GM23338 (cell line): ENCODE measurements around the gene DGKB. TPM values are rescaled to one million over a fixed set of nuclear protein-coding genes. Genes with fewer than 3 reads are reported as not detected.

ENCODE experiments used
- ATAC-seq: fragments of 200-7000 bp; cut with Tn5 transposase; 3 replicates; pipeline ENCODE4 v1.9.1; 2020
- DNase-seq: peaks from one replicate; pipeline ENCODE4 v3.0.0-alpha.2; 2015; ENCODE audit warnings: low spot score
- H2AFZ ChIP-seq: fragments of 200-600 bp; sonication (generic); 2 replicates; pipeline ENCODE4 v1.8.0; 2016; ENCODE audit warnings: antibody characterized with exemption, mild to moderate bottlenecking, moderate library complexity
- H3F3A ChIP-seq: fragments of 200-600 bp; sonication (generic); replicated peaks from 2 replicates; pipeline ENCODE4 v1.8.0; 2017; ENCODE audit warnings: antibody characterized with exemption, mixed run types, low read depth
- H3K27ac ChIP-seq: fragments of 200-600 bp; sonication (generic); 2 replicates; pipeline ENCODE4 v1.6.1; 2016; ENCODE audit warnings: low read depth
- H3K27me3 ChIP-seq: fragments of 200-600 bp; sonication (generic); 2 replicates; pipeline ENCODE4 v1.8.0; 2016; ENCODE audit warnings: mild to moderate bottlenecking, mixed run types, moderate library complexity; ENCODE audit not compliant: insufficient read depth
- H3K36me3 ChIP-seq: fragments of 200-600 bp; sonication (generic); 2 replicates; pipeline ENCODE4 v1.8.0; 2016; ENCODE audit warnings: mild to moderate bottlenecking; ENCODE audit not compliant: insufficient read depth
- H3K4me1 ChIP-seq: fragments of 200-600 bp; sonication (generic); 2 replicates; pipeline ENCODE4 v1.8.0; 2016; ENCODE audit warnings: mild to moderate bottlenecking, moderate library complexity; ENCODE audit not compliant: insufficient read depth
- H3K4me2 ChIP-seq: fragments of 200-600 bp; sonication (generic); 2 replicates; pipeline ENCODE4 v1.7.1; 2017; ENCODE audit warnings: mixed run types
- H3K4me3 ChIP-seq: fragments of 200-600 bp; sonication (generic); 2 replicates; pipeline ENCODE4 v1.6.1; 2016; ENCODE audit warnings: mixed run types
- H3K79me2 ChIP-seq: fragments of 200-600 bp; sonication (generic); replicated peaks from 2 replicates; pipeline ENCODE4 v1.8.0; 2017; ENCODE audit warnings: mild to moderate bottlenecking; ENCODE audit not compliant: insufficient read depth
- H3K9me2 ChIP-seq: fragments of 200-600 bp; sonication (generic); 2 replicates; pipeline ENCODE4 v1.8.0; 2017; ENCODE audit not compliant: insufficient read depth
- H4K20me1 ChIP-seq: fragments of 200-600 bp; sonication (generic); replicated peaks from 2 replicates; pipeline ENCODE4 v1.8.0; 2017; ENCODE audit warnings: mild to moderate bottlenecking; ENCODE audit not compliant: insufficient read depth
- H3K27ac Mint-ChIP-seq: 2 replicates; pipeline ENCODE4 v1.8.0; 2020; ENCODE audit warnings: inconsistent platforms, mild to moderate bottlenecking, moderate library complexity, mixed read lengths
- H3K27me3 Mint-ChIP-seq: 3 replicates; pipeline ENCODE4 v1.8.0; 2022; ENCODE audit warnings: low read depth, mild to moderate bottlenecking, moderate library complexity, mixed read lengths, inconsistent platforms; ENCODE audit not compliant: insufficient read depth, poor library complexity
- H3K36me3 Mint-ChIP-seq: 3 replicates; pipeline ENCODE4 v1.8.0; 2021; ENCODE audit warnings: low read depth, mild to moderate bottlenecking, inconsistent platforms, moderate library complexity, mixed read lengths
- H3K4me1 Mint-ChIP-seq: 3 replicates; pipeline ENCODE4 v1.8.0; 2020; ENCODE audit warnings: mild to moderate bottlenecking, inconsistent platforms, mixed read lengths
- H3K4me3 Mint-ChIP-seq: 3 replicates; pipeline ENCODE4 v1.8.0; 2021; ENCODE audit warnings: moderate library complexity, mild to moderate bottlenecking, inconsistent platforms, mixed read lengths
- H3K9me3 Mint-ChIP-seq: 3 replicates; pipeline ENCODE4 v1.8.0; 2020; ENCODE audit warnings: moderate library complexity, mild to moderate bottlenecking, inconsistent platforms, mixed read lengths
- EZH2phosphoT487 ChIP-seq: fragments of 200-600 bp; sonication (generic); IDR thresholded peaks from one replicate; pipeline ENCODE4 v1.8.1; 2018; ENCODE audit warnings: antibody characterized with exemption; ENCODE audit not compliant: unreplicated experiment
- JUNB ChIP-seq: IDR thresholded peaks from one replicate; pipeline ENCODE4 v1.6.1; 2016; ENCODE audit warnings: antibody characterized with exemption; ENCODE audit not compliant: unreplicated experiment
- STAT1 ChIP-seq: IDR thresholded peaks from one replicate; pipeline ENCODE4 v1.6.1; 2016; ENCODE audit warnings: antibody characterized with exemption; ENCODE audit not compliant: unreplicated experiment
- ZNF331 ChIP-seq: fragments of 250-450 bp; sonication (Bioruptor Pico); IDR thresholded peaks from 2 replicates; pipeline ENCODE4 v1.5.0; 2020; ENCODE audit warnings: low read depth, mild to moderate bottlenecking, moderate library complexity
- ZNF462 ChIP-seq: fragments of 250-450 bp; sonication (Bioruptor Pico); IDR thresholded peaks from 2 replicates; pipeline ENCODE4 v1.5.0; 2020; ENCODE audit warnings: mild to moderate bottlenecking, moderate library complexity
- polyA plus RNA-seq: library from polyadenylated mRNA; unstranded; fragments of >200 nt; fragmentation: Nextera tagmentation; extraction: Ambion mirVana; gene quantifications from 2 replicates; pipeline ENCODE4 v1.2.1, GENCODE V29; 2016
- total RNA-seq: library from RNA; depleted of rRNA; stranded (reverse); fragments of >200 nt; shearing (Covaris generic); gene quantifications from 2 replicates; pipeline ENCODE4 v1.2.3, GENCODE V29; 2014

The DGKB gene
- total and polyA plus RNA-seq, 2 experiments from 2014 or later, result 4.8 to 11.5 TPM

GRCh38 chr7:14507617-14508016 is 394.9 kb downstream of the DGKB start:
- Histone ChIP-seq H3K4me2 (no peak overlapping the region), H3K9me2 (no peaks in the 10 kb centered on the region), H3F3A (no peaks in the 10 kb centered on the region), H3K79me2 (no peaks in the 10 kb centered on the region), H3K27ac (no peak overlapping the region), H3K4me3 (no peak overlapping the region), H4K20me1 (no peaks in the 10 kb centered on the region), H3K27me3 (no peaks in the 10 kb centered on the region), H3K4me1 (peaks cover 9% of the 10 kb centered on the region), H3K36me3 (no peaks in the 10 kb centered on the region), H2AFZ (no peak overlapping the region)
- Mint-ChIP-seq H3K4me3 (no peak overlapping the region), H3K4me1 (peaks cover 18% of the 10 kb centered on the region), H3K9me3 (peaks cover 12% of the 10 kb centered on the region; the same call in 2 of the 3 replicates), H3K27ac (no peak overlapping the region), H3K36me3 (peaks cover 6% of the 10 kb centered on the region; the same call in 1 of the 3 replicates), H3K27me3 (no peaks in the 10 kb centered on the region)
- ATAC-seq (no peak), DNase-seq (no peak)
- TF ChIP-seq EZH2phosphoT487, result no peak
- TF ChIP-seq STAT1, result no peak
- TF ChIP-seq ZNF331 (CRISPR knock-in tag), result no peak
- TF ChIP-seq ZNF462 (CRISPR knock-in tag), result no peak
- no peak for TF ChIP-seq JUNB

GRCh38 chr7:14505906-14506305 is 396.6 kb downstream of the DGKB start:
- no peak overlapping the region for H2AFZ ChIP-seq
- no peak overlapping the region for H3K4me2 ChIP-seq
- H3K4me3 ChIP-seq, result no peak overlapping the region
- no peaks in the 10 kb centered on the region for H3F3A ChIP-seq
- H3K4me3 Mint-ChIP-seq, result no peak overlapping the region
- H3K4me1 ChIP-seq, result peaks cover 9% of the 10 kb centered on the region
- DNase-seq, result no peak
- no peaks in the 10 kb centered on the region for H3K79me2 ChIP-seq
- H3K27ac ChIP-seq, result no peak overlapping the region
- H3K27me3 Mint-ChIP-seq, result no peaks in the 10 kb centered on the region
- 0 out of 2 replicates have a peak overlapping the region, but pooled peaks have one; percentile 40 for H3K27ac Mint-ChIP-seq
- H3K9me3 Mint-ChIP-seq, result peaks cover 11% of the 10 kb centered on the region; the same call in 1 of the 3 replicates
- no peaks in the 10 kb centered on the region for H4K20me1 ChIP-seq
- H3K27me3 ChIP-seq, result no peaks in the 10 kb centered on the region
- no peak for ATAC-seq
- H3K9me2 ChIP-seq, result no peaks in the 10 kb centered on the region
- H3K36me3 Mint-ChIP-seq, result peaks cover 6% of the 10 kb centered on the region; the same call in 2 of the 3 replicates
- no peaks in the 10 kb centered on the region for H3K36me3 ChIP-seq
- H3K4me1 Mint-ChIP-seq, result peaks cover 18% of the 10 kb centered on the region
- TF ChIP-seq EZH2phosphoT487 (no peak), ZNF462 (CRISPR knock-in tag) (no peak)
